GM19240 (cell line): Measurements from ENCODE around the gene ASIP.
"Not testable (repeated sequence)": the region's sequence is repeated elsewhere in the genome, so short reads cannot be mapped to it uniquely, and the experiment has no call there.

Experiments used
- DNase-seq: peaks from one replicate; pipeline ENCODE4 v3.0.0; 2011; ENCODE audit warnings: low spot score; ENCODE audit not compliant: insufficient read length

Gene ASIP, protein sequence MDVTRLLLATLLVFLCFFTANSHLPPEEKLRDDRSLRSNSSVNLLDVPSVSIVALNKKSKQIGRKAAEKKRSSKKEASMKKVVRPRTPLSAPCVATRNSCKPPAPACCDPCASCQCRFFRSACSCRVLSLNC

DNA sequence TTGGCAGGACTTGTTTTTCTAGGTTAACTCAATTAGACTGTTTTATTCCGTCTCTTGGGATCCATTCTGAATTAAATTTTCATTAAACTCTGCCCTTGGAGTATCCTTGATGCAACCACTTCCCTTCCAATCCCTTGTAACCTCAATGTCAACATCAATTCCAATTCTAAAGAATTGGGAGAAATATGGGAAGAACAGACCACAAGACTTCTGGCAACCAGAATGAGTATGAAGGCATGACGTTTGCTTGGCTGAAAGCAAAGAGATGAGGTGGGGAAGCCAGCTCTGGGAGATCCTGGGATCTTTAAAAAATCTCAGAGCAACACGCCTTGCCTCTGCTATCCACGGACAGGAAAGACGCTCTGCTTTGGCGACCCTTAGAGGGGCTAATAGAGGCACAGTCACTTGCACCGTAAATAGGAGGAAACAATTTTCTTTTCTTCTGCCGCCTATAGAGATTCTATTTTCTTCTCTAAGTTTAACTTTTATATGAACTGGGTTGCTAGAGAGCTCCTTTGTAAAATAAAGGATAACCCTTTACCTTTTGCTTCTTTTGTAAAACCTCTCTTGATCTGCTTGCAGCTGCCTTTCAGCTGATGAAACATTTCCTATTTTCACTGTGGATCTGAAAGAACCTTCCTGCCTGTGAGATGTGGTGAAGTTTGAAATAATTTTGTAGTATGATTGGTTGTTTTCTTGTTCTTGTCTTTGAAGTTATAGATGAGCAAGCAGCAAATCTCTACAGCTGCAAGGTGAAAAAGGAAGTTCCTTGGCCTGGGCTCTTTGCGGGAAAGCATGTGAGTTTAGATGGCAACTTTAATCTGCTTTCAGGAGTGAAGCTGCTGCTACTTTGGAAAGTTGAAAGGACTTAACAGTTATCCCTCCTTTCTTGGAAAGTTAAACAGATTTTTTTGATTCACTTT, at the start of gene ASIP:
Gene ASIP (plus strand): TSS at position 731 of the 923 bp plus-strand sequence. CDS start 18,952 bp downstream, outside the sequence.
- no peak for DNase-seq

DNA sequence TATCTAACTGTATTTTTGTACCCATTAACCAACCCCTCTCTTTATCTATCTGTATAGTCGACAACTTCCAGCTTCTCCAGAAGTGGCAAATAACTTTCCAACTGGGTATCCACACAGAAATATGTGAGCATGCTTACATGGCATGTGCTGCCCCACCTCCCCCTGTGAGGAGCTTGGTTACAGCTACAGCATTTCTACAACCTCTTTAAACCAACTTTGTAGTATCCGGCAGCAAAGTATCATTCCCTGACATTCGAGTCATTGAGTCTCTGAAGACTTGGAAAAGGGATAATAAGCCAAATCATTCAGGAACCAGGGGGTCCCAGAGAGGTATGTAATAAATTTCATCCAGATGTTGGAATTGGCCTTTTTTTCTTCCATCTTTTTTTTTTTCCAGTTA, 48.2 kb upstream of the ASIP start:
- DNase-seq = no peak

DNA sequence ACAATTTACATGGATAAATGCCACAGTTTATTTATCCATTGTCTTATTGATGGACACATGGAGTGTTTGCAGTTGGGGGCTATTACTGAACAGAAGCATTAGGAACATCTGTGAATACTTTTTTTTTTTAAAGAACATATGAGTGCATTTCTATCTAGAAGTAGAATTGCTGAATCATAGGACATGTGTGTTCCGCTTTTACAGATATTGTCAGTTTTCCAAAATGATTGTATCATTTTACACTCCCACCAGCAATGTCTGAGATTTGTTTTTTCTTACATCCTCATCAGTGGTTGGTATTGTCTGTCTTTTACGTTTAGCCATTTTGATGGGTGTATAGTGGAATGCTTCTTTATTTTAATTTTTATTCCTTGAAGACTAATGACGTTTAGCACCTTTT, 42.0 kb upstream of the ASIP start:
- DNase-seq = no peak

DNA sequence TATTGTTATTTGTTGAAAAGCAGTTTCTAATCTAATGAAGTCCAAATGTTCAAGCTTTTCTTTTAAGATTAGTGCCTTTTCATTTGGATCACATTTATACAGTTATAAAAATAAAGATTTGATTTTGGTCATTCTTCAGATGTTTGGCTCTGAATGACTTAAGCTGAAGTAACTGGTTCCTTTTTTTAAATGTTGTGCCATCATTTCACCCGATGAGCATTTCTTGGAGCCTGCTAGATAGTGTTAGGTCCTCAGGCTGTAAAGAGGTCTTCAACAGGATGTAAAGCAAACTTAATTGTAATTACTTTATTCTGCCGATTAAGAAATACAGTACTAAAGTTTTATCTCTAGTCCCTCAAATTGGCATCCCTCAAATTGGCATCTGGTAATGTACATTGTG, 41.2 kb upstream of the ASIP start:
- DNase-seq = no peak

DNA sequence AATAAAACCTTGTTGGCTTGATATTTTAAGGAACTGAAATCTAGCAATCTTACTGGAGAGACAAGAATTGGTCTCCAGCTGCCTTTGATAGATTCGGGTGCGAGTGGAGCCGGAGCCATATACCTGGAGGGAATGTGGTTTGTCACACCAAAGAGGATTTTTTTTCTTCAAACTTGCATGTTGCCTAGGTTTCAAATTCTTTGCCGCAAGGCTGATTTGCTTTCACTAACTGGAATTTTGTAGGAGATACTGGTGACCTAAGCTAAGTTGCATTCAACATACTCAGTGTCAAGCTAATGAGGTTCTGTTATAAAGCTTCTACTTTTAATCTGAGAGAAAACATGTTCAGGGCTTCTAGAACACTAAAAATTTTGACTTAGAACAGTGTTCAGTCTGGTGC, 39.7 kb upstream of the ASIP start:
- no peak for DNase-seq

DNA sequence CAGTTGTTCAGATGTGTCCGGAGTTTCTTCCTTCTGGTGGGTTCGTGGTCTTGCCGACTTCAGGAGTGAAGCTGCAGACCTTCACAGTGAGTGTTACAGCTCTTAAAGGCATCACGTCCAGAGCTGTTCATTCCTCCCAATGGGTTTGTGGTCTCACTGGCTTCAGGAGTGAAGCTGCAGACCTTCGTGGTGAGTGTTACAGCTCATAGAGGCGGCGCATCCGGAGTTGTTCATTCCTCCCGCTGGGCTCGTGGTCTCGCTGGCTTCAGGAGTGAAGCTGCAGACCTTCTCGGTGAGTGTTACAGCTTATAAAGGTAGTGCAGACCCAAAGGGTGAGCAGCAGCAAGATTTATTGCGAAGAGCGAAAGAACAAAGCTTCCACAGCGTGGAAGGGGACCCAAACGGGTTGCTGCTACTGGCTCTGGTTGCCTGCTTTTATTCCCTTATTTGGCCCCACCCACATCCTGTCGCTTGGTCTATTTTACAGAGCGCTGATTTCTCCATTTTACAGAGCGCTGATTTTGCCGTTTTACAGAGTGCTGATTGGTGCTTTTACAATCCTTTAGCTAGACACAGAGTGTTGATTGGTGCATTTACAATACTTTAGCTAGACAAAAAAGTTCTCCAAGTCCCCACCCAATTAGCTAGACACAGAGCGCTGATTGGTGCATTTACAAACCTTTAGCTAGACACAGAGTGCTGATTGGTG, 35.9 kb upstream of the ASIP start:
- DNase-seq = not testable (repeated sequence)

DNA sequence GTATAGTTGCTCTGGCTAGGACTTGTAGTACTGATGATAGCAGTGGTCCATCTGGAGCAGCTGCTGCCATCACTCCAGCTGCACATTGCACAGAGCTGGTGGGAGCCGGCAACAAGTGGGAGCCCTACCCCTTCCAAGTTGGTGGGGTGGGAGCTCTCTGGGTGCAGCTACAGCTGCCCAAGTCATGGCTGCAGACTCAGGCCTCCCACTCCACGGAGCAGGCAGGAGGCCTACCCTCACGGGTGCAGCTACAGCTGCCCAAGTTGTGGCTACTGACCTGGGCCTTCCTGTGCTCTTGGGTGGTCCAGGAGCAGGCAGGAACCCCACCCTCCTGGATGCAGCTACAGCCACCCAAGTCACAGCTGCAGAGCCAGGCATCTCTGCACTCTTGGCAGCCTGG, 32.1 kb upstream of the ASIP start:
- no peak for DNase-seq

DNA sequence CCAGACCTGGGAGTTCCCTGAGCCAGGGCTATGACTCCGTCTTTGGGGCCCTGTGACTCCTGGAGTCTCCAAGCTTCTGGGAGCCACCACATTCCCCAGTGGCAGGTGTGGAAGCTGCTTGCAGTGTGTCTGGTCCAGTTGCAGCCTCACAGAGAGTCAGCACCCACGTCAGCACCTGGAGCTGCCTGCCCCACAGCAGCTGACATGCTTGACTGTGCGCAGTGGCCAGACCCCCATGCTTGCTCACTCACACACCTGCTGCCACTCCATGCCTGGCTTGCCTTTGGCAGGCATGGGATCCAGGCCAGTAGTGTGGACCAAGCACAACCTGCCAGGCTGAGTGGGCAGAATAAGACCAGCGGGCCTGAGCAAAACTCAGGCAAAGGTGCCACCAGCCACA, 31.0 kb upstream of the ASIP start:
- no peak for DNase-seq

DNA sequence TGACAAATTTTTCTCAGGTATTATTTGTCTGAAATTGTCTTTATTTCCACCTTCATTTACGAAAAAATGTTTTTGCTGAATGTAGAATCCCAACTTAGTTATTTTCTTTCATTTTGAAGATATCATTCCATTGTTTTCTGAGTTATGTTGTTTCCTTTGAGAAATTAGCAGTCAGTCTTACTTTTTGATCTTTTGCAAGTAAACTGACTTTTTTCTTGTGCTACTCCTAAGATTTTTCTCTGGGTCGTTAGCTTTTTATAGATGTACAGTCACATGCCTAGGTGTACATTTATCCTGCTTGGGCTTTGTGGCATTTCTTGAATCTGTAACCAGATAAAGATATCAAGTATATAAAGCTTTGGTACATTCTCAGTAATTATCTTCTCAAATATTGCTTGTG, 29.6 kb upstream of the ASIP start:
- DNase-seq = no peak

DNA sequence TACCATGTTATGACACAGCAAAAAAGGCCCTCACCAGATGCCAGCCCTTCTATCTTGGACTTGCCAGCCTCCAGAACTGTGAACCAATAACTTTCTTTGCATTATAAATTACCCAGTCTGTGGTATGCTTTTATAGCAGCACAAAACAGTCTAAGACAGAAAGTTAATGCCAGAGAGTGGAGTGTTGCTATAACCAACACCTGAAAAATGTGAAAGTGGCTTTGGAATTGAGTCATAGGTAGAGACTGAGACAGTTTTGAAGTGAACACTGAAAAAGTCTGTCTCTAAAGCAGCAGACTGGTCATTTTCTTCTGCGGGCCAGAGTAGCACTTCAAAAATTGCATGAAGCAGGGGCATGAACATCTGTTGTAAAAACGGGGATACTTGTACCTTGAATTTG, 28.0 kb upstream of the ASIP start:
- no peak for DNase-seq

DNA sequence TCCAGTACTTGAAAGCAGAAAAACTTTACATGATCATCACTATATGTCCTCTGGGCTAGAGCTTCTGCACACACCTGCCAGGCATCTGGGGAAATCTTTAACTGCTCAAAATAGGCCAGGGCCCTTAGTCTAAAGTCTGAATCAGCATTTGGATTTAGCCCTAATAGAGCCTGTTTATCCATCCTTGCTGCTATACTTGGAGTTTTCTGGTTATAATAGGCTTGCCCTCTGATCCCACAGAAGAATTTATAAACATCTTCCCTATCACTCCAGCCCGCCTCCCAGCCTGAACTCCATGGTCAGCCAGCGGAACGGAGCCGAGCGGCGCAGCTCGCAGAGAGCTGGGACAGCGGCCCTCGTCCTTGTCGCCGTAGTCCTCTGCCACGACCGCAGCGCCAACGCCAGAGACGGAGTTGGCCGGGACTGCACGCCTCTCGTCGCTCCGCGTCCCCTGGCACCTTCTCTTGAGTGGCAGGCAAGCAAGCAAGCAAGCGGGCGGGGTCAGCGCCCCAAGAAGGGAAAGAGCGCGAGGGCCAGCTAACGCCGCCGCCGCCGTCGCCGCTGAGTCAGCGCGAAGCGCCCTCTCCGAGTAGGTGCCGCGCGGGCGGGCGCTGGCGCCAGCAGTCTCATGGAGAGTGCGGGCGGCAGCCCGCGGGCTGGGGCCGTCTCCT, 25.4 kb upstream of the ASIP start:
- no peak for DNase-seq

DNA sequence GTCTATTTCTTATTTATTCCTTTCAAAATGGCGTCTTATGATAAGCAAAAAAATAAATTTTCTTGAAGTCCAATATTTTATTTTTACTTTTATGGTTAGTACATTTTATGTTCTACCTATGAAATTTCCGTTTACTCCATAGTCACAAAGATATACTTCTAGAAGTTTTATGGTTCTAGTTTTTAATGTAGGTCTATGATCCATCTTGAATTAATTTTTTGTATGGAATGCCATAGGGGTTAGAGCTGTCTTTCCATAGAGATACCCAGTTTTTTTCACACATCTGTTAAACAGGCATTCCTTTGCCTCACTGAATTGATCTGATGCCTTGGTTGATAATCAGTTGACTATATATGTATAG, 24.9 kb upstream of the ASIP start:
- no peak for DNase-seq

DNA sequence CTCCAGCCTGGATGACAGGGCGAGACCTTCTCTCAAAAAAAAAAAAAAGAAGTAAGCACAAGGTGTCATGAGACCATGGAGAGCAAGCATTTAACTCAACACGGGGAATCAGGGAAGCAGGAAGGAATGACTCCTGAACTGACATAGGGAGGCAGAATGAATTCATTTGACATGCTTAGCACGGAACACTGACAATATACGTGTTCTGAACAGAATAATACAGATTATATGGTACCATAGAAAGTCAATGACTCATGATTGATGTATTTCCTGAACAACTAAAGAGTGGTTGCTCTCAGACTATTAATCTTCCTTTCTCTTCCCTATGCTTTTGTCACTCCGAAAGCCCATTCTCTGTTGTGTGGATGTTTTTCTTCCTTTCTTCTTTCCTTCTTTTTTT, 20.7 kb upstream of the ASIP start:
- no peak for DNase-seq

DNA sequence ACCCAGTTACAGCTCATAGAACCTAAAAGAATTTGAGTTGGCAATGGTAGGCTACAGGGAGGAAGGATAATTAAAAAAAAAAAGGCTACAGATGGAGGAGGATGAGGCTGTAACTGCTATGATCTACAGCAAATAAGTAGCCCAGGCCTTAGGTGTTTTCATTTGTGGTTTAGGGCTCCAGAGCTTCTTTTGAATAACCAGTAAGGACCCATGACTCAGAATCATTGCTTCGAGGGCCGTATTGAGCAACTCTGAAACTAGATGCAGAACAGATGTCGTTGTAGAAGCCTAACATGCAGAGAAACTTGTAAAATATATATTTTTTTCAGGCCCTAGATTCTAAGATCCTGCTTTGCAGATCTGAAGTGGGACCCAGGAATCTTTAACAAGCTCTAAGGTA, 19.0 kb upstream of the ASIP start:
- DNase-seq = no peak

DNA sequence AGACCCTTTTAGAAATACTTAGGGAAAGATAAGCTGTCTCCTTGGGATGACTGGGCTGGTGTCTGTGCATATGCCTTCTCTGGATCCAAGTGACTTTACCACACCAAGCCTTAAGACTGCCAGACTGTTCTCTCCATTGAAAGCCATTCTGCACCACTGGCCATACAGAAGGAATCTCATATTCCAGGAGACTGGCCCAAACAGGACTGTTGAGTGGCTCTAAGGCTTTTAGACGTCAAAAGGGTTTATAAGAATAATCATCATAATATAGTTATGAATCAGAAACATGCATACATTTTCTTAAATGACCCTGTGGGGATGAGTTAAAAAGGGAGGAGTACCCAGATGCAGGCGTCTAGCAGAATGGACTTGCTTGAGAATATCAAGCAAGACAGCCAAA, 17.0 kb upstream of the ASIP start:
- not testable (repeated sequence) for DNase-seq

DNA sequence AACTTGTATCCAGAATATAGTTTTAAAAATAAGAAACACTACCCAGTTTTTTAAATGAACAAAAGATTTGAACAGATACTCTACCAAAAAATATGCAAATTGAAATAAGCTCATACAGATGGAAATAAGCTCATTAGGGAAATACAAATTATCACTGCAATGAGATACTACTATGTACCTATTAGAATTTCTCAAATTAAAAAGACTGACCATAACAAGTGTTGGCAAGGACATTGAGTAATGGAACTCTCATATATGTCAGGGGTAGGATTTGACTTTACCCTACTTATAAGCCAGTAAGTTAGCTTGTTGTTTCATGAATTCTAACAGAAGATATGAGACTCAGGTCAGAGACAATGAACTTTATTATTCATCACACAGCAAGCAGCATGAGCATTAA, 9.6 kb upstream of the ASIP start:
- DNase-seq = no peak

DNA sequence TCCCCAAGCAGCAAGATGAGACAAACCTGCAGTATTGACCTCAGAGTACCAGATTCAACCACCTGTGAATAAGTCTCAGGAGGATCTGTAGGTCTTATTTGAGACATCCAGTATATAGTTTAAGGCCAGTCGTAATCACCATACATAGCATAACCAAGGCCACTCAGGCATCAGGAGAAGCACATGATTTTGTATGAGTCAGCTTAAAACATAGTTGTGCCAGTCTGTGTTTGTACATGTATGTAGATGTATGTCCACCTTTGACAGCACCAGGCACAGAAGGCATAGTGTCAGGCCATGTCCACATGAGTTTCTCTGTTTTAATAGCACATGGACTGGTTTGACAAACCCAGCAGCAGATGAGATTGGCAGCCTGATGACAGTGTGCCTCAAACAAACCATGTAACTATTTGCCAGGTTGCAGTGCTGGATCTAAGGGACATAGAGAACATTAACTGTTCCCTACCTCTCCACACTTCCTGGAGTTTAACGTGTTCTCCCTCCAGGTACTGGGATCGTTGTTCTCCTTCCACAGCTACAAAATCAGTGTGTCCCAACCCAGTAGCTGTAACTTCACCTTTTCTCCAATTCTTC, 8.6 kb upstream of the ASIP start:
- DNase-seq = no peak

DNA sequence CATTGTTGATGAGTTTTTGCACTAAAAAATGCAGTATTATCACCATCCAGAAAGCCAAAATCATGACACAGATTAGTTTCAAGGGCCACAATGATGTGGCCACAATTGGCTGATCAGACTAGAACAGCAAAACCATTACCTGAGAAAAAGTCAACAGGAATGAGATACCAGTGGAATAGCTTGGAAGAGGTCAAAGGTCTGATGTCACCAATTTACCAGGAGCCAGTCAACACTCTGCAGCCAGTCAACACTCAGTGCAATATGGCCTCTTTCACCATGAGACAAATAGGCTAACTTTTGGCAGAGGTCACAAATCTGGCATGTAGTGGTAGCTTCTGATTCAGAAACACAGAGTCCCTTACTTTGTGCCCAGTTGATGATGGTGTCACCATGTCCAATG, 7.5 kb upstream of the ASIP start:
- no peak for DNase-seq

DNA sequence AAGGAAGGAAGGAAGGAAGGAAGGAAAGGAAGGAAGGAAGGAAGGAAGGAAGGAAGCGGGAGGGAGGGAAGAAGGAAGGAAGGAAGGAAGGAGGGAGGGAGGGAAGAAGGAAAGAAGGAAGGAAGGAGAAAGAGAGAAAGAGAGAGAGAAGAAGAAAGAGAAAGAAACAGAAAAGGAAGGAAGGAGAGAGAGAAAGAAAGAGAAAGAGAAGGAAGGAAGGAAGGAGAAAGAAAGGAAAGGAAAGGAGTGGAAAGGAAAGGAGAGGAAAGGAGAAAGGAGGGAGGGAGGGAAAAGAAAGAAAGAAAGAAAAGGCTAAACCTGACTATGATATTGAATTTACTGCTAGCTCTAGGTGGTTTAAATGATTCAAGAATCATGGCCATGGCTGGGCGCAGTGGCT, 5.3 kb upstream of the ASIP start:
- no peak for DNase-seq

DNA sequence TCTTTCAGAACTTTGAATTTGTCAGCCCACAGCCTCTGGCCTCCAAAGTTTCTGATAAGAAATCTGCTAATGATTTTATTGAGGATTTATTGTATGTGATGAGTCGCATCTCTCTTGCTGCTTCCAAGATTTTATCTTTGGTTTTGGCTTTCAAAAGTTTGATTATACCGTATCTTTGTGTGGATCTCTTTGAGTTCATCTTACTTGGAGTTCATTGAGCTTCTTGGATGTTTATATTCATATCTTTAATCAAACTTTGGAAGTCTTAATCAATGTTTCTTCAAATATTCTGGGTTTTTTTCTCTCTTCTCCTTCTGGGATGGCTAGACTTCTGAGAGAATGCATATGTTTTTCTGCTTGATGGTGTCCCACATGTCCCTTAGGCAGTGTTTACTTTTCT, 3.3 kb upstream of the ASIP start:
- DNase-seq = no peak

DNA sequence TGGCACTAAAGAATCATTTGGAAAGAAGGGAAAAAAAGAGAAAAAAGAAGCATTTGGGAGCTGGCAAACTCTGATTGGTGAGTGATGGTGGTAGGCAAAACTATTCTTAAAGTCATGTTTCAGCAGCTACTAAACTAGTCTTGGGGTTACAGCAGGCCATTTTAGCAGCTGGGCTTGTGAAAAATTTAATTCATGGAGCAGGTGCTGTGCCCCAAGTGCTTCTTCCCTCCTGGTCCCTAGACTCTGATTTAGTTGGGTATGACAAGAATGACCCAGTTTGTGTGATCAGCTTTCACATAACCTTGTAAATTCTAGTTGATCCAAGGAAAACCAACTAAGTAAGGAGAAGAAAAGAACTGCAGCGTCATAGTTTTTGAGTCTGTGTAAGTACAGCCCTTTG, 1.1 kb upstream of the ASIP start:
- DNase-seq = no peak

DNA sequence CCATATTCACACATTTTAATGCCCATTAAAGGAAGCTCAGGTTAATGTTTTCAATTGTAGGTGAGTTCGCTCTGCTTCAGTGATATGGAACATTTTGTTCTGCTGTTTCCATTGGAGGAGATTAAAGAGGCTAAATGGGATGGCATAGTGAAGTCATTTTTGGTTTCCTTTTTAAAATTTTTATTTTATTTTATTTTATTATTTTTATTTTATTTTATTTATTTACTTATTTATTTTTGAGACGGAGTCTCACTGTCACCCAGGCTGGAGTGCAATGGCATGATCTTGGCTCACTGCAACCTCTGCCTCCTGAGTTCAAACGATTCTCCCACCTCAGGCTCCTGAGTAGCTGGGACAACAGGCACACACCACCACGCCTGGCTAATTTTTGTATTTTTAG, 792 bp downstream of the ASIP start:
- DNase-seq = not testable (repeated sequence)
